GM12878 (cell line): ENCODE results near the gene CSNK1G3. TPM values are rescaled to one million over a fixed set of nuclear protein-coding genes. Genes with fewer than 3 reads are reported as not detected.

Experiments used
- ATAC-seq: fragments of 200-7000 bp; cut with Tn5 transposase; 3 replicates; pipeline ENCODE4 v1.9.1; 2020; ENCODE audit warnings: mild to moderate bottlenecking, moderate library complexity
- BruUV-seq: library from RNA; stranded (reverse); fragments of 400-500 nt; replicated peaks from 2 replicates; lab custom pipeline; 2021; lab: Mats Ljungman, UMichigan
- CTCF ChIA-PET: fragments of 300-600 bp; sonication (Branson Sonifier 250); formaldehyde crosslinking; extraction: SDS; loops from one replicate; lab custom pipeline; 2021; ENCODE audit warnings: inconsistent platforms; lab: Yijun Ruan, JAX
- POLR2A ChIA-PET: fragments of 350-600 bp; formaldehyde crosslinking; extraction: SDS; loops from one replicate; lab custom pipeline; 2021; ENCODE audit warnings: inconsistent platforms; lab: Charles Lee
- RAD21 ChIA-PET: fragments of 300-600 bp; sonication (Branson Sonifier 250); formaldehyde crosslinking; loops from one replicate; lab custom pipeline; 2023; ENCODE audit warnings: antibody characterized with exemption; ENCODE audit not compliant: unreplicated experiment; lab: Charles Lee
- SMC1A ChIA-PET: fragments of 300-600 bp; sonication (Branson Sonifier 250); formaldehyde crosslinking; loops from one replicate; lab custom pipeline; 2023; ENCODE audit not compliant: unreplicated experiment, uncharacterized antibody; lab: Charles Lee
- DNase-seq: peaks from one replicate; pipeline ENCODE4 v3.0.0-alpha.2; 2011; ENCODE audit warnings: low read depth, low spot score
- FAIRE-seq: peaks from 3 replicates; lab custom pipeline; 2011; peaks lifted over from hg19 to GRCh38; lab: Jason Lieb, UNC
- H2AFZ ChIP-seq: 2 replicates; pipeline ENCODE4 v1.6.0; 2011; ENCODE audit warnings: low read depth, low read length, control low read depth; ENCODE audit not compliant: control insufficient read depth
- H3K27ac ChIP-seq: 2 replicates; pipeline ENCODE4 v1.5.1; 2011; ENCODE audit warnings: control low read depth; ENCODE audit not compliant: control insufficient read depth, insufficient read depth
- H3K27me3 ChIP-seq, 2 experiments: replicated peaks in 1 of 2; 2 replicates each; pipeline versions ENCODE4 v1.6.0 to v1.6.1; 2011; ENCODE audit warnings: low read length in 1 of 2; ENCODE audit not compliant: control insufficient read depth in 2 of 2, insufficient read depth in 2 of 2
- H3K36me3 ChIP-seq, 2 experiments: 2 replicates each; pipeline ENCODE4 v1.5.1; 2011; ENCODE audit warnings: low read length in 1 of 2; ENCODE audit not compliant: control insufficient read depth in 2 of 2, insufficient read depth in 2 of 2
- H3K4me1 ChIP-seq: 2 replicates; pipeline ENCODE4 v1.6.1; 2011; ENCODE audit warnings: mild to moderate bottlenecking, low read length, moderate library complexity, mixed read lengths; ENCODE audit not compliant: control insufficient read depth, insufficient read depth
- H3K4me2 ChIP-seq: 2 replicates; pipeline ENCODE4 v1.6.0; 2011; ENCODE audit warnings: control low read depth; ENCODE audit not compliant: control insufficient read depth, insufficient read depth
- H3K4me3 ChIP-seq: fragments of 200-600 bp; sonication (generic); 2 replicates; pipeline ENCODE4 v1.5.1; 2016
- H3K79me2 ChIP-seq: 2 replicates; pipeline ENCODE4 v1.6.0; 2011; ENCODE audit warnings: low read length; ENCODE audit not compliant: control insufficient read depth, insufficient read depth
- H3K9ac ChIP-seq: 2 replicates; pipeline ENCODE4 v1.8.0; 2011; ENCODE audit warnings: low read length, control low read depth, mixed read lengths; ENCODE audit not compliant: control insufficient read depth, insufficient read depth
- H3K9me3 ChIP-seq: replicated peaks from 3 replicates; pipeline ENCODE4 v1.5.1; 2011; ENCODE audit warnings: mild to moderate bottlenecking, low read length; ENCODE audit not compliant: control insufficient read depth, insufficient read depth
- H4K20me1 ChIP-seq: 2 replicates; pipeline ENCODE4 v1.6.0; 2011; ENCODE audit not compliant: control insufficient read depth, insufficient read depth
- ASH2L ChIP-seq: fragments of 300-600, 200-600 bp; sonication (generic); IDR thresholded peaks from 2 replicates; pipeline ENCODE4 v1.6.1; 2017; ENCODE audit warnings: low read depth, mild to moderate bottlenecking, borderline replicate concordance
- BCLAF1 ChIP-seq: fragments of 450-650 bp; IDR thresholded peaks from 2 replicates; pipeline ENCODE4 v1.6.1; 2017; ENCODE audit warnings: antibody characterized with exemption, mild to moderate bottlenecking, moderate library complexity
- CHD4 ChIP-seq: fragments of 200-600 bp; sonication (generic); IDR thresholded peaks from 2 replicates; pipeline ENCODE4 v1.6.1; 2016; ENCODE audit warnings: mild to moderate bottlenecking
- E4F1 ChIP-seq: fragments of 450-650 bp; IDR thresholded peaks from 2 replicates; pipeline ENCODE4 v1.6.1; 2018; ENCODE audit warnings: borderline replicate concordance, mild to moderate bottlenecking; ENCODE audit not compliant: partially characterized antibody
- EZH2 ChIP-seq: IDR thresholded peaks from 2 replicates; pipeline ENCODE4 v1.6.1; 2012; ENCODE audit warnings: low read depth, mild to moderate bottlenecking, control low read depth, inconsistent platforms, low read length, borderline replicate concordance; ENCODE audit not compliant: control insufficient read depth
- FOXM1 ChIP-seq: IDR thresholded peaks from 2 replicates; pipeline ENCODE4 v1.6.1; 2012; ENCODE audit warnings: low read depth, mild to moderate bottlenecking, inconsistent platforms, low read length, moderate library complexity
- GATAD2B ChIP-seq: fragments of 450-650 bp; conservative IDR thresholded peaks from 2 replicates; pipeline ENCODE4 v1.6.1; 2017; ENCODE audit warnings: low read depth, mild to moderate bottlenecking, moderate library complexity
- HDAC6 ChIP-seq: fragments of 200-600 bp; sonication (generic); IDR thresholded peaks from one replicate; pipeline ENCODE4 v1.8.0; 2017; ENCODE audit warnings: antibody characterized with exemption; ENCODE audit not compliant: unreplicated experiment
- IKZF1 ChIP-seq: fragments of 450-650 bp; conservative IDR thresholded peaks from 2 replicates; pipeline ENCODE4 v1.6.1; 2017; ENCODE audit warnings: antibody characterized with exemption, mild to moderate bottlenecking
- IKZF2 ChIP-seq, 2 experiments: fragments of 450-650 bp; IDR thresholded peaks; 2 replicates each; pipeline ENCODE4 v1.6.1; 2017; ENCODE audit warnings: mild to moderate bottlenecking in 2 of 2, moderate library complexity in 2 of 2
- KLF5 ChIP-seq: fragments of 450-650 bp; IDR thresholded peaks from 2 replicates; pipeline ENCODE4 v1.6.1; 2014; ENCODE audit warnings: mild to moderate bottlenecking; ENCODE audit not compliant: partially characterized antibody
- PAX5 ChIP-seq: IDR thresholded peaks from 2 replicates; pipeline ENCODE4 v1.6.1; 2011; ENCODE audit warnings: low read depth, low read length, borderline replicate concordance
- POLR2A ChIP-seq: IDR thresholded peaks from 2 replicates; pipeline ENCODE4 v1.6.1; 2011; ENCODE audit warnings: low read depth, mild to moderate bottlenecking, low read length
- RBBP5 ChIP-seq: fragments of 200-600 bp; sonication (generic); conservative IDR thresholded peaks from 2 replicates; pipeline ENCODE4 v1.6.1; 2016
- SRF ChIP-seq, 2 experiments: IDR thresholded peaks; 2 replicates each; pipeline ENCODE4 v1.6.1; 2011; ENCODE audit warnings: low read depth in 2 of 2, low read length in 2 of 2, mild to moderate bottlenecking in 1 of 2, moderate library complexity in 1 of 2
- TCF3 ChIP-seq: IDR thresholded peaks from 2 replicates; pipeline ENCODE4 v1.6.1; 2012; ENCODE audit warnings: low read depth, mild to moderate bottlenecking, low read length, borderline replicate concordance; ENCODE audit not compliant: insufficient read depth
- ZBTB40 ChIP-seq: fragments of 450-650 bp; IDR thresholded peaks from 2 replicates; pipeline ENCODE4 v1.6.1; 2016; ENCODE audit warnings: mild to moderate bottlenecking, moderate library complexity, borderline replicate concordance
- WGBS: methylation state at CpG from one replicate; pipeline ENCODE4 v1.1.6; 2016; ENCODE audit warnings: low lambda C conversion rate; ENCODE audit not compliant: insufficient replicate concordance, insufficient coverage; ENCODE audit errors: missing lambda C conversion rate; 5-methylcytosine and 5-hydroxymethylcytosine counted together
- in situ Hi-C: fragments of 300-500 bp; cut with MboI; formaldehyde crosslinking; loops from 9 replicates; pipeline ENCODE4 v1.14.3; 2018; ENCODE audit warnings: mixed read lengths
- intact Hi-C: fragments of 100-400 bp; cut with micrococcal nuclease; formaldehyde crosslinking; loops from one replicate; pipeline ENCODE4 v1.14.2; 2022; ENCODE audit not compliant: unreplicated experiment
- polyA plus RNA-seq, 11 experiments: library from polyadenylated mRNA; depleted of rRNA in 4 of 11; unstranded in 6 of 11; stranded (reverse) in 5 of 11; fragments of >200 nt; fragmentation: Nextera tagmentation in 4 of 11; fragmentation: Illumina TruSeq in 1 of 11; extraction: Ambion mirVana in 4 of 11; extraction: Trizol in 1 of 11; gene quantifications; 1 replicate in 1 of 11; 2 replicates in 10 of 11; pipeline versions ENCODE4 v1.2.1 to v1.2.3, GENCODE V29; 2011 to 2016; ENCODE audit warnings: inconsistent platforms in 2 of 11, missing spikeins in 2 of 11, low read depth in 1 of 11
- total RNA-seq, 4 experiments: library from RNA; depleted of rRNA in 3 of 4; stranded (reverse); fragments of >200 nt in 3 of 4; fragmentation: Illumina TruSeq in 1 of 4; extraction: Trizol in 1 of 4; gene quantifications; 2 replicates each; pipeline versions ENCODE4 v1.2.1 to v1.2.3, GENCODE V29; 2013 to 2021

Gene CSNK1G3
- total and polyA plus RNA-seq, 10 of the 15 experiments (the other 5 are each of a cell fraction or from before 2014, with no cell fraction given), result 7.4 to 24.1 (median 17.9) TPM

GRCh38 chr5:123485275-123485674 lies 26.7 kb upstream of the CSNK1G3 start:
- Histone ChIP-seq H3K9me3 (no peaks in the 10 kb centered on the region), H3K4me1 (no peaks in the 10 kb centered on the region), H2AFZ (no peak overlapping the region), H3K9ac (no peak overlapping the region), H3K36me3 (no peaks in the 10 kb centered on the region), H3K27ac (no peak overlapping the region), H3K4me3 (no peak overlapping the region), H3K27me3 (no peaks in the 10 kb centered on the region; a peak in 1 of 4 replicates), H4K20me1 (no peaks in the 10 kb centered on the region), H3K4me2 (no peak overlapping the region), H3K79me2 (no peaks in the 10 kb centered on the region)
- FAIRE-seq, result no peak
- ChIA-PET POLR2A (no interaction called here), SMC1A (interaction anchor here (0.8 to 1.0 kb wide), 2 partner anchors 62 to 74 kb away, joined by 3 to 4 read pairs; partner anchors contain the start of gene CEP120), RAD21 (interaction anchor here (1.2 kb wide), 1 partner anchor 21 kb away, joined by 3 read pairs; no protein-coding TSS in a partner anchor), CTCF (no interaction called here)
- DNase-seq, result no peak
- no TSS peak for BruUV-seq
- in situ Hi-C loops, result no loop called here
- intact Hi-C loops, result no loop called here
- WGBS, result 34% methylated on average over 2 of the region's 2 CpGs
- ATAC-seq, result no peak
- TF ChIP-seq PAX5 (no peak), IKZF1 (no peak), SRF (IDR thresholded peaks at IDR 0.05; ENCODE audit: low read depth in 2 of 2, low read length in 2 of 2) (no peak), ZBTB40 (no peak), GATAD2B (no peak), HDAC6 (no peak), POLR2A (no peak), KLF5 (no peak), ASH2L (no peak), RBBP5 (no peak), FOXM1 (no peak), BCLAF1 (no peak), CHD4 (no peak), EZH2 (no peak), IKZF2 (IDR thresholded peaks at IDR 0.05) (no peak), TCF3 (no peak), E4F1 (no peak)
